ENCODE results near the gene ANO10.
"Not testable (repeated sequence)": the region's sequence is repeated elsewhere in the genome, so short reads cannot be mapped to it uniquely, and the experiment has no call there.

Gene ANO10

DNA sequence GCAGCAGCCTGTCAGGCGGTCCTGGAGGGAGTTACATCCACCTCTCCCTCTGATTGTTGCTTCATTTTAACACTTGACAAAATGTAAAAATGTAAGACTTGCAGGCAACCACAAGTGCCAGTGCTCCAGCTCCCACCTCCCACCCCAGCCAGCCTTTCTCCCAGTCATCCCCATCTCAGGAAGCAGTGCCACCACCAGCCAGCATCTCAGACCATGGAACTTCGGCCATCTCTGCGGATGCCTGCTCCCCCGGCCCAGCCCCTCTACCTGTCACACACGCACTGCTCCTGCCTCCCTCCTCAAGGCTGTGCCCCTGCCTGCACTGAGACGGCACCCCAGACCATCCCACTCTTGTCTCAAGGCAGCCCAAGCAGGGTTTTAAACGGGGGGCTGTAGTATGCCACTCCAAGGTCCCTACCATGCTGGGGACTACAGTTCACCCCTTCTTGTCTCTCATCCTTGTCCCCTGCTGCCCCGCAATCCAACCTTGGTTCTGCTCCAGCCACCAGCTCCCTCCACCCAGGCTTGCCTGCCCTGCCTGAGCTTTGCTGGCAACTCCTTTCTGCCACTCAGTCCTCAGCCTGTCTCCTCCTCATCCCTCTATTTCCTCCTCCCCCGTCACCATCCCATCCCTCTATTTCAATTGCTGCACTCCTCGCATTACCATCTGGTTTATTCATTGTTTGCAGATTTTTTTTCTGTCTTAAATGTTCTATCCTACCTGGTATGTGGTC is 249.6 kb downstream of the ANO10 start:
- DNase-seq (no peak), ATAC-seq (no peak)

DNA sequence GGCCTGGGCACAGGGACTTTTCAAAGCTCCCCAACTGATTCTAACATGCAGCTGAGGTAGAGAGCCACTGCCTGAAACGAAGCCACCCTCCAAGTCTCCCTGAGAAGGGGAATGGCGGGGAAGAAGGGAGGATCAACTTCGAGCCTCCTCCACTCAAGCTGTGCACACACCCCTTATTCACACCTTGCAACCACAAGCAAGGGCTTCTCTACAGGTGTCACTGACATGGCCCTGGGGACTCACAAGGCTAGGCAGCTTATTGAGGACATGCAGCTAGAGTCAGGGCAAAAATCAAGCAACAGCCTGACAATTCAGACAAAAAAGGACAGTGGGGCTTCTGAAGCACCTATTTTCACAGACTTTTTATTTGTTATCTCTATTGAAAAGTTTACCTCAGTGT is 250.3 kb downstream of the ANO10 start:
- ATAC-seq: no peak
- no peak for DNase-seq

GRCh38 chr3:43370293-43370980 is 251.4 kb downstream of the ANO10 start:
- no peak for DNase-seq
- ATAC-seq: no peak

- DNase-seq: no peak
- no peak for ATAC-seq
Observed at GRCh38 chr3:43369404-43370292, 252.2 kb downstream of the ANO10 start.

DNA sequence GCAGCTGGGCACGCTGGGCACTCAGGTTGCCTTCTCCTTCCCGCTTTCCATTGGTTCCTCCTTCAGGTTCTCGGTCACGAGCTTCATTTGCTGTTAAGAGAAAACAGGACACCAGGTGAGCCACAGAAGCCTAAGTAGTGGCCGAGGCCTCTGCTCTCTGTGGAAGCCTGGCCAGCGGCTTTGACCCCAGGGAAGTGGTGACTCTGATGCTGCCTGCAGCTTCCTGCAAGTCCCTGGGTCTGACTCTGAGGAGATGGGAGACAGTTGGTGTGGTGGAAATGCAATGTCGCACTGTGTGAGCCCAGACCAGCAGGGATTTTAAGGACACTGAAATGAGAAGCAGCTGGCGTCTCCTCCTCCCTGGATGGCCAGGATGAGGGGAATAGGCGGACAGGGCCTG is 254.9 kb downstream of the ANO10 start:
- DNase-seq (no peak), ATAC-seq (no peak)

- DNase-seq: no peak
- no peak for ATAC-seq
Observed at GRCh38 chr3:43366481-43366880, 255.3 kb downstream of the ANO10 start.

DNA sequence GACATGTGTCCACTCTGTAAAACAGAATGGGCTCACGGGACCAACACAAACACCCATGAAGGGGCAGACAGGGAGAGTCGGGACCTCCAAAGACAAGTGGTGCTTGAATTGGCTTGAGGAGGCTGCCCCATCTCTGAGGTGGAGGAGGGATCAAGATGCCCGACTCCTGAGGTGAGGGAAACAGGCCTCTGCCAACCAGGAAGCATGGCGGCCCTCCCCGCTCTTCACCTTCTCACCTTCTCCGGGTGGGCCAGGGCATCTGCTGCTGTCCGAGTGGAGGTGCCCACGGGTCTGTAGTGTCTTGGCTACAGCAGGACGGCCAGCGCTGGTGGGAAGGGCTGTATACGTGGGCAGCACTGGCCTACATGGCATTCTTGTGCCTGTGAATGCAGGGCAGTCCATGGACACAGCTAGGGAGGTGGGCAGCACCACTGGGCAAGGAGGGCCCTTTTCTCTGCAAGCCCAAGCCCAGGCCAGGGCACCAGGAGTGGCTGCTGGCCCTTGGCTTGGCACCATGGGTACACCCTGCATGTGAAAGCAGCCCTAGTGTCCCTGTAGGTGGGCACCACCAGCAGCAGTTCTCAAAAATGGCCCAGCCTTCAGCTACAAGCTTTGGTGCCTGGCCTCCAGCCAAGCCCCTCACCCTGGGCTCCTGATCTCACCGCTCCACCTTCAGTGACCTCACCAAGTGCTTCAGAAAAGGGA is 256.1 kb downstream of the ANO10 start:
- DNase-seq: no peak
- ATAC-seq: no peak

DNA sequence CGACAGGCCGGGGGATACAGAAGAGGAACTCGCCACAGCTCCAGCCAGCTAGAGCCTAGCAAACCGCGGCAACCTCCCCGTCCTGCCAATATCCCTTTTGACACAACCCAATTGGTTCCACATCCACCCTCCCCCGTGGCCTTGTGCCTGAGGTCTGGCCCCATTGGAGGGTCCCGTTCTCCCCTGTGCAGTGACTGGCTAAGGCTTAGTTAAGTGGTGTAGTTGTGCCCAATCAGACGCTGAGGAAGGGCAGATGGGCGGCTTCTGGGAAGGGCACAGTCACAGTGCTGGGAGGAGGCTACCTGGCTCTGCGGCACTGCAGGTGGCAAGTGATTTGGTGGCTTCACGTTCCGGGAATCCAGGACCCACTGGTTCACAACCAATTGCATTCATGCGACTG is 256.9 kb downstream of the ANO10 start:
- ATAC-seq: no peak
- DNase-seq: no peak

- ATAC-seq: no peak
- no peak for DNase-seq
Observed at GRCh38 chr3:43364494-43364893, 257.3 kb downstream of the ANO10 start.

DNA sequence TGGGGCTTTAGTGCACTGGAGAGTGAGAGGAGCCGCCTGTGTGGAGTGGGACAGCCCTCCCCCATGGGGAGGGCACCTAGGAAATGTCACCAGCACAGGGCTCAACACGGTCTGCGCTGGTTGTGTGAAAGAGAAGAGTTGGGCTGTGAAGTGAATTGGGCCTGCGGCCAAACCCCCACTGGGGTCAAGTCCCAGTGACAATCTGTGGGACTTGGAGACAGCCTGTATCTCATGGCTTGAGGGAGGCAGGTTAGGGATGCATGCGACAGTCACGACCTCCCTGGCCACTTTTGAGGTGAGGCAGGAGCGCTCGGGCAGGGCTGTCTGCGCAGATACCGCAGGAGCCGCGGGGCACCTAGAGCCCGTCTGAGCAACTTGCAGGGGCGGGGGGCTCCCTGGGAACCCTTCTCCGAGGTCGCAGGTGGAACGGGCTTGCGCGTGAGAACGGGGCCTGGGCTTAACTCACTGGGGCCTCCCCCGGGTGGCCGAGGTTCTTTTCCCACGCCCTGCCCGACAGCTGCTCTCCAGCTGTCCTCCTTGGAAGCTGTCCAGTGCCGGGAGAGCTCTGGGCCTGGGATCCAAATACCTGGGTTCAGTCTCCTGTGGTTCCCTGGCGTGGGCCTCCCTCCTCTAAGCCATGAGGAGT is 258.1 kb downstream of the ANO10 start:
- ATAC-seq: no peak
- DNase-seq: no peak

GRCh38 chr3:43362961-43363360 is 258.9 kb downstream of the ANO10 start:
- no peak for ATAC-seq

GRCh38 chr3:43362183-43362582 is 259.6 kb downstream of the ANO10 start:
- ATAC-seq: no peak
- no peak for DNase-seq

More at GRCh38 chr3:43362961-43363360, 258.9 kb downstream of the ANO10 start:
- no peak for DNase-seq

DNA sequence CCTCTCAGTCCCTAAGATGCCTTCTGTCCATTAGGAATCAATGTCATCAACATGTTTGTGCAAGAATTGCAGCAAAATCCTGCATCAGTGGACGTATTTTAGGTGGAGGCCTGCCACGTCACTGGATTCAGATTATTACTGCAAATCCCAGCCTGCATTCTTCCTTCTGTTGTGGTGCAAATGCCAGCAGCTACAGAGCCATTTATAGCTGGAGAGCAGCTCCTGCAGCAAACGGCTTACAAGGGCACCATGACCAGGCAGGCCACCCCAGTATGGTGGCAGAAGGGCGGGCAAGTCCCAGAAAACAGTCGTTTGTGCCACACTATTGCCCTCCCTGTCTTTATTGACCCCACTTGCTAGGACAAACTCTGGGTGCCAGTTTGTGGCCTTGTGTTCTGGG is 260.7 kb downstream of the ANO10 start:
- ATAC-seq: no peak
- no peak for DNase-seq

- not testable (repeated sequence) for DNase-seq, ATAC-seq
Observed at GRCh38 chr3:43356033-43356432, 265.8 kb downstream of the ANO10 start.

- no peak for DNase-seq
- ATAC-seq: no peak
Observed at GRCh38 chr3:43353923-43354670, 267.7 kb downstream of the ANO10 start.

DNA sequence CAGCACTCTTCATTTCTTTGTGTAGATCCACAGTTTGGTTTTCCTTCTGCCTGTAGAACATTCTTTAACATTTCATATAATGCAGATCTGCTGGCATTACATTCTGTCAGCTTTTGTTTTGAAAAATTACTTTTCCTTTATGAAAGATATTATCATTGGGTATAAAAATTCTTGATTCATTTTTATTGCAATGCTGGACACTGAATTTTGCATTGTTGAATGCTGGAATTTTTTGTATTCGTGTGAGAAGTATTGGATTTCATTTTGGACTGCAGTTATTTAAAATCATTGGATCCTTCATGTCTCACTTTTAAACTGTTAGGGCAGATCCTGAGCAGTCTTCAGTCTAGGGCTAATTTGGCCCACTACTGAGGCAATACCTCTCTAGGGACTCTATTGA is 268.4 kb downstream of the ANO10 start:
- ATAC-seq (no peak), DNase-seq (no peak)

DNA sequence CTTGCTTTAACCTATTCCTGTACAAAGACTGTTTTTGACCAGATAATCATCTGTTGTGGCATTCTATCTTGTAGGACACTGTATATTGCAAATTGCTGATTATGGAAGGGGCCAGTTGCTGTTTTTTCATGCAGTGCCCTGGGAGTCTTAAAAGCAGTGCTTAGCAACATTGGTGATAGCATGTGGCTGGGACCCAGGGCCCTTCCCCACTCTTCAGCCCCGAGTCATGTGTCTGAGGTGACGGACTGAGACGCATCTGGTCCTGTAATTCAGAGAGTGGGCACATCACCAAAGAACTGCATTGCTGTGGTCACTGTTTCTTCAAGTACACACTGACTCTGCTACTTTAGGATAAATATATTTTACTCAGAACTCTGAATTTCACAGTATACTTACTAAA is 272.1 kb downstream of the ANO10 start:
- no peak for DNase-seq
- no peak for ATAC-seq

DNA sequence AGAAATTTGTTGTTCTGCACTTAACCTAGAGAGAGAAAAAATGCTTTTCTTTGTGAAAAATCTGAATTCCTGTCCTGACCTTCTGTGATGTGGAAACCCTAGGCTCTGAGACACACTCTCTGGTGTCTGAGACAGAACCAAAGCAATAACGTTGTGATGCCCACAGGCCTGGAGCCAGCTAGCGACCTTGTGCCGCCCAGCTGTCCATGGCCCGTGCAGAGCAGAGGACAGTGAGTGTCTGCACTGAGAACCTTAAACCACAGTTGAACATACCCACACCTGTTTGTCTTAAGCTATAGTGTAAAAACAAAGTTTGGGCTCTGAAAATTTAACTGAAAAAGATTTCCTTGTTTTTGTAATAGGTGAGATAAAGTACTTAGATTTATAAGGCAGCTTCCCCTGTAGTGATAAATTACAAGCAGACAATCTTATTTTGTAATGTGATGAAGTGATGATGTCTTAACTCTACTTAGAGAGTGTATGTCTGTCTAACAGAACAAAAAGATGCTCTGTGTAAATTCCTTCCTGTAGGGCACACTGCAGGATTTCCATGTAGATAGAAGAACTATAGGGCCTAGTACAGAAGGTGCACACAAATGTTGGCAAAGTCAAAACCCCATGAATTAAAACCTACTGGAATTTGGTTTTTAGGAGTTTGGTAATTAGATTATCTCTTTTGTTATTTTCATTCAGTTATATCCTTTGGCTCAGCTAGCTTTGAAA is 272.8 kb downstream of the ANO10 start:
- no peak for DNase-seq
- ATAC-seq: no peak

DNA sequence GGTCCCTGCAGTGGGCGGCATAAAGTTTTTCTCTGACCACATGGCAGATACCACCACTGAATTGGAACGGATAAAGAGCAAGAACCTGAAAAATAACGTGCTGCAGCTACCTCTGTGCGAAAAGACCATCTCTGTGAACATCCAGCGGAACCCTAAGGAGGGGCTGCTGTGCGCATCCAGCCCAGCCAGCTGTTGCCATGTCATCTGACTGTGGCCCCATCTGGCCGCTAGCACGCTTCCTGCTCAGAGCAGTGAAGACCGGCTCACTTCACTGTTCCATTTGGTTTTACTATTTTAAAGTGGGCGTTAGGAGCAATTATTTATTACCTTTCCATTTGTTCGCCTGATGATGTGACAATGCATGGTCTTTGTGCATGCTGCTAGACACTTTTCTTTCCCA is 273.5 kb downstream of the ANO10 start:
- DNase-seq (no peak), ATAC-seq (no peak)

DNA sequence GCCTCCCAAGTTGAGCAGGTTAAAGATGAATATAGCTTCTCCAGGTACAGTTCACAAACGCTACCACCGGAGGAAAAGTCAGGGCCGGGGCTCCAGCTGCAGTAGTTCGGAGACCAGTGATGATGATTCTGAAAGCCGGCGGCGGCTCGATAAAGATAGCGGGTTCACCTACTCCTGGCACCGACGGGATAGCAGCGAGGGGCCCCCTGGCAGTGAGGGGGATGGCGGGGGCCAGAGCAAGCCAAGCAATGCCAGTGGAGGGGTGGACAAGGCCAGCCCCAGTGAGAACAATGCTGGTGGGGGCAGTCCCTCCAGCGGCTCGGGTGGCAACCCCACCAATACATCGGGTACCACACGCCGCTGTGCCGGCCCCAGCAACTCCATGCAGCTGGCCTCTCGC is 274.0 kb downstream of the ANO10 start:
- no peak for ATAC-seq
- DNase-seq: no peak
